ENCODE results near the gene ISCA2.
"Not testable (repeated sequence)": the region's sequence is repeated elsewhere in the genome, so short reads cannot be mapped to it uniquely, and the experiment has no call there.

ISCA2 gene, protein sequence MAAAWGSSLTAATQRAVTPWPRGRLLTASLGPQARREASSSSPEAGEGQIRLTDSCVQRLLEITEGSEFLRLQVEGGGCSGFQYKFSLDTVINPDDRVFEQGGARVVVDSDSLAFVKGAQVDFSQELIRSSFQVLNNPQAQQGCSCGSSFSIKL

DNA sequence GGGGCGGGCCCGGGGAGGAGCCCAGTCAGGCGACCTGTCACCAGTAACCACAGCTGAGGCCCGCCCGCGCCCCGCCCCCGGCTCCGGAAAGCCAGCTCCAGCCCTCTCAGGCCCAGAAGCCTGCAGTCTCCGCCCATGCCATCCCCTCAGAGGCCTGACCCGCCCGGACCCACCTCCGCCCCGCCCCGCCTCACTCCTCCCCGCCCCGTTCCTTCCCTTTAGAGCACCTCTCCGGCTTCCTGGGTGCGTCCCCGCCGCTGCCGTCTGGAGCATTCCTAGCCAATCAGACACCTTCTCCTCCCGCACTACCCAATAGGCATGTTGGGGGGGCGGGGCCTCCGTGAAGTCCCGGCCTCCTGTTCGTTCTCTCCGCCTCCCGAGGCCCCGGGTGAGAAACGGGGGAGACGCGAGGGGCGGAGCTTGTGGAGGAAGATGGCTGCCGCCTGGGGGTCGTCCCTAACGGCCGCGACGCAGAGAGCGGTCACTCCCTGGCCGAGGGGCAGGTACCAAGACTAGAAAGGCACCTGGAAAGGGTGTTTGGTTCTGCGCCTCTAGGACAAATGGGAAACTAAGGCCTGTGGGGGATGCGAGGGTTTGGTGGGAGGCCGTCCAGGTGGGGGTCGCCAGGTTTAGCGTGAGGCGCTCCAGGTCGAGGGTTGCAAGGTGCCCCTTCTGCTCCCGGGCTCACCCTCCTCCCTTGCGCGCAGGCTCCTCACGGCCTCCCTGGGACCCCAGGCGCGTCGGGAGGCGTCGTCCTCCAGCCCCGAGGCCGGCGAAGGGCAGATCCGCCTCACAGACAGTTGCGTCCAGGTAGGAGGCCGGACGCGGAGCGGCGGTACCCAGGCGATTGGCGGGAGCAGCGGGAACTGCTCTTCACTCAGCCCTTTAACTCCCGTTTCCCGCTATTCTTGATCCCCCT lies at the start of gene ISCA2:
ISCA2 (plus strand) TSS at position 423 of the 919 bp plus-strand sequence; CDS start at position 433, 10 bp downstream.
- DNase-seq: peak; percentile 99

DNA sequence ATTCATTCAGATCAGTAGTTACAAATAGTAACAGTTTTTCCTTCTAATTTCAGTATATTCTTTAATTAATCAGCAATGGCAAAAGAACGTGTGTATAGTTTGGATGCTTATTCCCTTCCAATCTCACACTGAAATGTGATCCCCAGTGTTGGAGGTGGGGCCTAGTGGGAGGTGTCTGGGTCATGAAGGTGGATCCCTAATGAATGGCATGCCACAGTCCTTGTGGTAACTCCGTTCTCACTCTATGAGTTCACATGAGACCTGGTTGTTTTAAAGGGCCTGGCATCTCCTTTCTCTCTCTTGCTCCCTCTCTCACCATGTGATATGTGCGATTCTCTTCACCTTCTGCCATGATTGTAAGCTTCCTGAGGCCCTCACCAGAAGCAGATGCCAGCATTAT lies 48.7 kb upstream of the ISCA2 start:
- no peak for DNase-seq

DNA sequence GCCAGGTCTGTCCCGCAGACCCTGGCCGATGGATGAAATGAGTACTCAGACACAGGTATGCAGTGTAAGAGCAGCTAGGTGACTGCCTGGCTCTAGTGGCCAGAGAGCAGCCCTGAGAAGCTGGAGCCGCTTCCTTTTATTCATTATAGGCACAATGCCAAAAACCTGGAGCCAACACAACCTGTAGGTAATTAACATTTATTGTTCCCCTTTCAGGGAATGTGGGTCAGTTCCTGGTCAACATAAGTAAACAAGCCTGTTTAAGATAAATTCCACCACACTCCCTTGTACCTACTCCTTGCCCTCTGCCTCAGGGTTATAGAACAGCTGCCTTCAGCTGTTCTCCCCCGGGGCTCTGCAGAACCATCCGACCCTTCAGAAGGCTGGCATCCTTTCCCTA lies 39.2 kb upstream of the ISCA2 start:
- not testable (repeated sequence) for DNase-seq

DNA sequence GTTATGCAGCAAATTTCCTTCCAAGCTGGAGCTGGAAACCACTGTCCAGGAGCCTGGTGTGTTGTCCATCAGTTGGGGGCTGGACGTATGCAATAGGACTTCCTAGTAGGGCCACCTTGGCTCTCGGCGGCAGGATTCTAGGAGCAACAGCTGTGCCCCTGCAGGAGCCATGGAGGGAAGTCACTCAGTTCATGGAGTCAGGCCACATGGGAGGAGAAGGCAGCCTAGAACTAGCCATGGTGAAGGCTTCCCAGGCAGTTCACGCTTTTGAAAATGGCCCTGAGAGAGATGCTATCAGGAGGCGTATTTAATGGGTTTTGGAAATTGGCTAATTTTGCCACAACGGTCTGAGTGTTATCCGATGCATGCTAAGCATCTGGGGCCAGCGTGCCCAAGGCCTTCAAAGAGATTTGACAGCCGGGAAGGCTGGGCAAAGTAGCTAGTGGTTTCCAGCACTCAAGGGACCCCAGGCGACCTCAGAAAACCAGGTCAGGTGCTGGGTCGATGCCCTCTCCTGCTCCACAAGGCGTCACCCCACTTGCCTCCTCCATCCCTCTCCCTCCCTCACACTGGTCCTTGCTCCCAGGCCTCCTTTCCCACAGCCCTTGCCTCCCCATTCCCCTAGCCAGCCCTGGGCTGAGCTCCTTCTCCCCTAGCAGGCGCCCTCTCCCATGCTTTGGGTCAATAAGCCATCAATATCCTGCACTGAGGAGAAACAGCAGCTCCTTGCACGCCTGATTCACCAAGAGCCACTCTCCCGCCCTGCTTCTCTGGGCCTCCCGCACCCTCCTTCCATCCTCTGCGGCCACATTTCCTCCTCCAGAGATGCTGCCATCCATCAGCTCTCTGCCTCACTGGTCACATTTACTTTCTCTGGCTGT lies 36.6 kb upstream of the ISCA2 start:
- no peak for DNase-seq

DNA sequence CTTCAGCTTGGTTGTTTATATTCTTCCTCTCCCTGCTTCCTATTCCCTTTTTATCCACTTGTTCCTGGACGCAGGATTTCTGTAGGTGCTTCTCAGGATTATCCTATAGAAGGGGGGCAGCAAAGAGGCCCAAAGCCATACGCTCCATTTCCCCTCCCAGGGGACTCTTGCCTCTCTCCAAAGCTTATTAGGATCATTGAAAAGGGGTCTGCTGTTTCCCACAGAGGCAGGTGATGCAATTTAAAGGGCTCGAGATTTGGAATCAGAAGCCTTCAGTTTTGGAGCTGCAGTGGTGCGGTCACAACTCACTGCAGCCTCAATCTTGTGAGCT lies 36.0 kb upstream of the ISCA2 start:
- DNase-seq: no peak

DNA sequence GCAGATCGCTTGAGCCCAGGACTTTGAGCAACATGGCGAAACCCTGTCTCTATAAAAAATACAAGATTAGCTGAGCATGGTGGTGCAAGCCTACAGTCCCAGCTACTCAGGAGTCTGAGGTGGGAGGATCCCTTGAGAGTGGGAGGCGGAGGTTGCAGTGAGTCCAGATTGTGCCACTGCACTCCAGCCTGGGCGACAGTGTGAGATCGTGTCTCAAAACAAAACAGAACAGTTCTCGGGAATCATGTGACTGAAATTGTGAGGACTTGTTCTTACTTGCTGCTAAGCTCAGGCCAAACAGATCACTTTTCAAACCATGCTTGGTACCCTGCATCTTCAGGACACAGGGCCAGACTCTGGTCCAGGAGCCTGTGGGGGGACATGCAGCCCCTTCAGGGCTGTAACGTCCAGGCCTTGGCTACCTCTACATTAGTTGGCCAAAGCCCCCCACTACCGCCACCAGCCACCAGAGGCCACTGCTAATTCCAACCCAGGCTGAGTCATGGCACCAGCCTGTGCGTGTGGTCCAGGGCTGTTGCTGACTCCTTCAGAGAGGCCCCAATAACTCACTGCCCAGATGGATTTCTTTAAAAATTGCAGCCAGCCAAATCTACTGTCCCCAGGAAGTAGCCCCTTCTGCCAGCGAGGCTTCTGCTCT lies 34.1 kb upstream of the ISCA2 start:
- no peak for DNase-seq

DNA sequence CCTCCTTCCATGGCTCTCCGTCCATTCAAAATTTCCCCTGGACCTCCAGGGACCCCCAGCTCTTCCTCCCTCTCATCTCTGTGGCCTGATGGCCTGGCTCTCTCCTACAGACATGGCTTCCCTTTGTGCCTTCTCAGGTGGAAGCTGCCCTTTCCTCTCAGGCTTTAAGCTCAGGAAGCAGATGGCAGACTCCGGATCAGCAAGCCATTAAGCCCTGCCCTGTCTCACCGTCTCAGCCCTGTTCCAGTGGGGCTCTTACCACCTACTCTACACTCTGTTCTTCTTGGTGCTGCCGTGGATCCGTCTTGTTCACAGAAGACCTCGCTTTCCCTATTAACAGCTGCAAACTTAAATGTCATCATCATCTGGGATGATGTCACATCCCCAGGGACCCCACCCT lies 33.6 kb upstream of the ISCA2 start:
- no peak for DNase-seq

DNA sequence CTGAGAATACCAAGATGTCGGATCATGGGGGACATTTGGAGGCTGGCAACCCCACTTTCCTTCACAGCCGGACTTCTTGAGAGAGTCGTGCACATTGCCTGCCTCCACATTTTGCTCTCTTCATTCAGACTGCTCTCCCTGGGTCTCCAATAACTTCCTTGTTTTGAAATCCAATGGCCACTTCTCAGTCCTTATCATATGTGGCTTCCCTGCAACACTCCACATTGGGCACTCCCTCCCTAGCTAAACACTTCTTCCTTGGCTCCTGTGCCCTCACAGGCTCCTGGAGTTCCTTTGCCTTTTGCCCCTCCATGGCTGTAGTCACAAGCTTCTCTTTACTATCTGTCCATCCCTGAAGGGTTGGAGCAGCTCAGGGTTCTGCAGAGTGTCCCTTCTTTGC lies 30.6 kb upstream of the ISCA2 start:
- no peak for DNase-seq

DNA sequence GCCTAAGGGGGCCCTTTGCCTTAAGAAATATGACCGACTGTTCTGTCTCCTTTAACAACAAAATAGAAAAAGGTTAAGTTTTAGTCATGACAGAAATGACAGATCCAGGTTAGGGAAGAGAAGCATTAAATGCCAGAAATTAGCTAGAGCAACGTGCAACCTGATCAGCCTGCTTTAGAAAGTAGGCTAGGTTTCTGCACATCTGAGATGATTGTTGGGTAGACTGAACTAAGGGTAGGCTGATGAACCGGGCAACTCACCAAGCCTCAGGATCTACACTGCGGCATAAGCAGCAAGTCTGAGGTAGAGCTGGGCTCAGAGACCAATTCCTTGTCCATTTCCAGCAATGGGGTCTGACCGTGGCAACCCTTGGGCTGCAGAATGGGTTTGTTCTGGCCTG lies 29.9 kb upstream of the ISCA2 start:
- DNase-seq: no peak

DNA sequence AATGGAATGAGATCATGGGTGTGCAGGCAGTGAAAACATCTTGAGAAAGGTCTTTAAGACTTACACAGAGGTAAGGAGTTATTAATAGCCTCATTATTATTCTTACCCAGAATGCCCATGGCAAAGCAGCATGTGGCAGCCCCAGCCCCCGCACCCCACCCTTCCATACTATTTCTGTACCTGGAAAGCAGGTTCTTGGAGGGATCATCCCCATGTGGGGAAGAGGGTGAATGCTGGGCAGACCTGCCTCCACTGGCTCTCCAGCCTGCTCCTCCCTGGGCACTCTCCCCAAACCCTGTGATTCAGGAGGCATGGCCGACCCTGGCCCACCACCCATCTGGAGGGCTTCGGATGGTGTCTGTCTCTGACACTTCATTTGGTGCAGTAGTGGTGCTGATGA lies 28.8 kb upstream of the ISCA2 start:
- no peak for DNase-seq

DNA sequence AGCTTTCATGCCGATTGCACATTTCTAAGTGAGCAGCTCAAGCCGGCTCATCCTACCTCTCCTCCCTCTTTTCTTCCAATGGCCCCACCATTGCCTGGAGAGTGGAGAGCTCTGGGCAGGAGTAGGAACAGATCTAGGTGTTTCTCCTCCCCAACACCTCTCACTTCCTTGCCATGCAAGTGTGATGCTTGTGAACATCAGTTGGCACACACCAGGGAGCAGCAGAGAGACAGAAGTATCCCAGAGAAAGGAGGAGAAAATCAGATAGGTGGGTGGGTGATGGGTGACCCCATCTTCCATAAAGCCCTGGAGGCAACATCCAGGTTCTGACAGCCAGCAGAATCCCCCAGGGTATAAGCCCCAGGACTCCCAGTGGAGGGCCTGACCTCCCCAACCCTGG lies 28.2 kb upstream of the ISCA2 start:
- DNase-seq: no peak

DNA sequence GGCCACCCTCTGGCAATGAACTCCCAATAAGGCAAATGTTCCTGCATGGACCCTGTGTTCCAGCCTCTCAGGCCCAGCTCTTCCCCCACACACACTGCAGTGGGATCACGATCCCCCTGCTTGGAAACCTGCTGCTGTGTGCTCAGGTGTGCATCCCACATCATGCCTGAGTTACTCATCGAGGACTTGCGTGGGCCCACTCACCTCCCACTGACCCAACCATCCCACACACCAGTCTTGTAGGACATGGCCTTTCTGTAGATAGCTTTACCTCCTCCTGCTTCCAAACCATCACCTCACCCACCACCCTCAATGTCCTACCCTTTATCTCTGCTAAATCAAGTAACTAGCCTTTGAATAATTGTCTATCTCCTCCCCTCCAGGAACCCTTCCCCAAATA lies 25.1 kb upstream of the ISCA2 start:
- no peak for DNase-seq

DNA sequence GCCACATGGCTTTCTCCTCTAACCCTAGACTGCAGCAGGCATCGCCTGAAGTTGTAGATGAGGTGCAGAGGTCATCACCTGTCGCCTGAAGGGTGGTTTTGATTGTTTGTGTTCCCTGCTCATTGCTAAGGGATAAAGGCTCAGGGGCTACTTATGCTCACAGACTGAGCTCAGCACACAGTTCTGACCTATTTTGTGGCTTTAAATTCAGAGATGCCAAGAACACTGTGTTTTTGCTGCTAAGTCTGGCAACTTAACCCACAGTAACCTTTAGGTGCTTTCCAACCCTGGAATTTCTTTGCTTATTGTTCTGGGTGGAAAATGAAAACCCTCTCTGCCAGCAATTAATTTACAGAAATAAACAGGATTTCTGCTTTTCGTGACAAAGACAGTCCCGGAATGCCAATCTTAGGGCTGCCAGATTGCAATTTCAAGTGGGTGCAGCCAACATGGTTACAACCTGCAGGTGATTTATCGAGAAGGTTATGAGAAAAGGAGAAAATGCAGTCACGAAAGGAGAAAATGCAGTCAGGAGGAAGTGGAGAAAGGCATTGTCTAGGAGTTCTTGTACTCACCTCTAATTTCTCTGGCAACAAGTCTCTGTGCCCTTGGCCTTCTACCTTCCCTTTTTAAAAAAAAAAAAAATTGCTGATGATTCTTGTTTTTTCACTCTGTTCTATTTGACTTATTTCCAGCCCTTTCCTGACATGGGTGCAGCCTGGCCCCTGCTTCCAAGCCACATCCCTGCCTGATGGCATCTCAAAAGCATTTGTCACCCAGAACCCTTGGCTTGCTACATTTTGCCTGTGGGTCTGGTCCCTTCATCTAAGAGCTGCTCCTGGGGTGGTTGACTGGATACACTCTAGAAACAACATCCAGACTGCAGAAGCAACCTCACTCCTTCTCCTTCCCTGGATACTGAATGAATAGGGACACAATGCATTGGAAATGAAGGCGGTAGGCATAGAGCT lies 23.7 kb upstream of the ISCA2 start:
- DNase-seq: no peak

DNA sequence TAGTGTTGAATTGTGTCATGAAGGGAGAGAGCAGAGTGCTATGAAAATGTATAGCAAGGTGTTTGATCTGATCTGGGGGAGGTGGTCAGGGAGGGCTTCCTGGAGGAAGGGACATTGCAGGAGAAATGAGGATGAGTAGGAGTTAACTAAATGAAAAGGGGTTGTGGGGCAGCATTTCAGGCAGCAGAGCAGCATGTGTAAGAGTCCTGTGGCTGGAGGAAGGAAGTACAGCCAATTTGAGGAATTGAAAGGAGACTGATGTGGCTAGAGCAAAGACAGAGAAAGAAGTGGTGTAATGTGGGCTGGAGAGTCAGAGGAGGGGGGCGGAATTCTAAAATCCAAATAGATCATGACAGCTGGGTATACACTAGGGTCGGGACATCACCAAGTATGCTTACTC lies 21.0 kb upstream of the ISCA2 start:
- DNase-seq: no peak

DNA sequence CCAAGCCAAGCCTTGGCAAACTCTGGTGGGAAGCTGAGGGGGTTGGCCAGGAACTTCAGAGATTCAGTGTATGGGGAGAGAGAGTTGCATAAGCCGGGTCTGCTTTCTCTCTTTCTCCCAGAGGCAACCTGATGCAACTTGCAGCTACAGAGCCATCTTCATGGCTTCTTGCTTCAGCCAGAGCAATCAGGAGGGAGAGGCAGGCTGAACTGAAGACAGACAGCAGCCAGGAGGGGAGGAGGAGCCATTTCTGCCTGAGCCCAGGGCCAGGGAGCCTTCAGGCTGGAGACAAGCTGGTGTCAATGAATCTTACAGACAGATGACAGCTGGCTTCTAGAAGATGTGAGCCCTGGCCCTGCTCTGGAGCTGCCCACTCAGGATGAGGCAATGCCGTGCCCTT lies 19.2 kb upstream of the ISCA2 start:
- DNase-seq: no peak

DNA sequence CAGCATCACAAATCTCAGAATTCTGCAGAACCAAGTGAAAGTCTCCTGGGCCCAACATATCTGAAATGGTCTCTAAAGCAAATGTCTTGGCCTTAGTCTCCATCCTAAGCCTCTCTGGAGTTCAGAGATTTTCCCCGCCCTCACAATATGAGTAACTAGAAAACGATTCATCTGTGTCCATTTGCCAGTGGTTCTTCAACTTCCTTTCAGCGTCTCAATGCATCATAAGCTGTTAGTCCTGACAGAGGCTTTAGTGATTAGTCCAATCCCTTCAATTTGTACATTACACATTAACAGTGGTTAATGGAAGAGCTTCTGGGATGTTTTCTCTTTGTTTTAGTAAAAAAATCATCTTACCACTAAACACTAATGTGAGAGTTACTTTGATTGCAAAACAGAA lies 17.9 kb upstream of the ISCA2 start:
- no peak for DNase-seq

DNA sequence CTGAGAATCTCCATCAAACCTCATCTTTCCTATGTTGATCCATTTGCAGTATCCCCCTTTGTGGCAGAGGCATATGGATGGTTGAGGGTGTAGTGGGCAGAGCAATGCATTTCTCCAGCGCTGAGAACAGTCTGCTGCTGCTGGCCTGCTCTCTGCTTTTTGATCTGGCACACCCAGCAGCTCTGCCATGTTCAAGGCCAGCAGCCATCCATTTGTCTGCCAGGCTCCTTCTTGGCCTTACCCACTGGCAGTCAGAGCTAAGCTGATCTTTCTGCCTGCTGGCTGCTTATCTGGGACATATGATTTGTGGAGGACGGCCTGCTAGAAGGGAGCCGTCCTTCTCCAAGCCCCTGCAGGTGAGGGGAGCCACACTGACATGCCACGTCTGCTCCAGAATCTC lies 17.5 kb upstream of the ISCA2 start:
- no peak for DNase-seq

DNA sequence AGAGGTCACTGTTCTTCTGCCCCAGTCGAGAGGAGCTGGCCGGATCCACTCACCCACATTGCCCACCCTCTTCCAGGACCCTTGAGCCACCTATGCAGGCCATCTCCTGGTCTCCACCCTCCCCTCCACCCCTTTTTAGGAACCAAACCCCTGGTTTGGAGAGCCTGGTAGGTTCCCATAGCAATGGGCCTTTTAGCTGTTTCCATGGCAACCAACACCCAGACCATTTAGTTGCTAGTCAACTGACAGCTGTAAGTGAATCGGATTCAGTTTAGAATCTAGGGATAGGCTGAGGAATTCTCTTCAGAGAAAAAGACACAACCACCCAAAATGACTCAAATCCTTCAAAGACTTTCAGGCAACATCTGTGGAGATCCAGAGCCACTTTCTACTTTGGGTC lies 17.0 kb upstream of the ISCA2 start:
- no peak for DNase-seq

DNA sequence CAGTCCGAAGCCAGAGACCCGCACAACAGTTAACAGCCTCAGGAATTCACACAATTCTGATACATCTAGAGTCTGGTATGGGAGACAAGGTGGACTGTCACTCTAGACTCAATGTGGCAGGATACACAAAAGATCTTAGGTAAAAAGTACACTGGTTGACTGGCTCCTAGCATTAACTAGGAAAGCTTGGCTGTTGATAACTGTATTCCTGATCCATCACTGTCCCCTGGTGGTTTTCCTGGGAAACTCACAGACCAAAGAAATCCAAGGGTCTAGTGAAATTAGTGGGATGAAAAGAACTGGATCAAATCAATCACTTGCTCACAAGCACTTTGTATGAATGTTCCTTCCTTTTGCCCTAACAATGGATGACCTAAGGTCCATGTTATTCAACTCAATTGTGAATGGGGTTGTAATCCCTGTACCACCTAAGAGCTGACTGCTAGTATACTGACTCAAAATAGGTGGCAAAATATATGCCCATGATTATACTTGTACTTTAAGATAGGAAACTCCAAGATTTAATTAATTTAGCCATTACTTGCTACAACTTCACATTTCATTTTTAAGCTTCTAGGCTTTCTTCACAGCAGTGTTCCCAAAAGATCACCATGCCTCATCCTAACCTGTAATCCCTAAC lies 14.4 kb upstream of the ISCA2 start:
- DNase-seq: no peak

DNA sequence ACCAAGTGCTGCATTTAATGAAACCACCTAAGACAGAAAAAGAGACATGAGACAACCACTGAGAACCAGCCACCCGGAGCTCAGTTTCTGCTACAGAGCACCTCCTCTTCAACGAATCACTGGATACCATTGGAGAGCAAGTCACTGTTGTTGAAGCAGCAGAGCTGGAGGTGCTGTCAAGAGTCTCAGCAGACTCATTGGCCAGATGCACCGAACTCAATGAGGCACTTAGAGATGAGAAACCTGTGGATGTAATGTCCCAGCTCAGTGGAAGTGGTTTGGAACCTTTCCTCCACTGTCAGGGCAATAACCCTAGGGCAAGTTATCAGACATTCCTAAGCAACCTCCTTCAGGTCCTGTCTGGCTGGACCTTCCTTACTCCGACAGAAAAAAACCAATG lies 13.5 kb upstream of the ISCA2 start:
- DNase-seq: no peak

DNA sequence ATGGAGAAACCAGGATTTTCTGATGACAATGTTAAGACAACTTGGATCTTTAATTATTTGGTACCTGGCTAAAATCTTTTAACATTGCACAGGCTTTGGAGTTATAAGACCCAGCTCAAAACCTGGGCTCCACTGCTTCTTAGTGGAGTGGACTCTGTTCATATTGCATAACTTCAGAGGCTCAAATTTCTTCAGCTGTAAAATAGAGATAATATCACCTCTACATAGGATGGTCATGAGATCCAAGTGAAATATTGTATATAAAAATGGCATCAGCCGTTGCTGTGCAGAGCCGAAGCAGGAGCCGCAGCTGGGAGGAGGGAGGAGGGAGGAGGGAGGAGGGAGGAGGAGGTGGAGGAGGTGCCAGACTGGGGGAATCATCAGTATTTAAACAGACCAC lies 11.0 kb upstream of the ISCA2 start:
- no peak for DNase-seq

DNA sequence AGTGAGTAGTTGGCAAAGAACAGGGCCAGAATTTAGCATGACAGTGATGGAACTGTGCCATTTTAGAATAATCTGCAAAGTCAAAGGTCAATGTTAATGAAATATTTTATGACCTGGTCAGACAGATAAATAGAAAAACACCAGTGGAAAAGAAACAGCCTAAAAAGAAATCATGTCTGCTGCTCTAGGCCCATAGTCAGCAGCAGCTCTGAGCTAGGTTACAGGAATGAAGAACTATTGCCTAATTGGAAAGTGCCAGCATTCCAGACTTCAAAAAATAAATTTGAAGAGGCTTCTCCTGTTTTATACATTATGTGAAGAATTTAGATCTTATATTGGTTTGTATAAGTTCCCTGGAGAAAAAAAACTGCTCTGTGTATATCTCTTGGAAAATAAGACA lies 10.2 kb upstream of the ISCA2 start:
- no peak for DNase-seq

Data from KG1 (cell line).